Thymus (tissue), 11 donors: ENCODE results near the gene SMPD3. TPM values are rescaled to one million over a fixed set of nuclear protein-coding genes. Genes with fewer than 3 reads are reported as not detected.

Source experiments
- DNase-seq, 9 donors: peaks; one replicate each; pipeline ENCODE4 v3.0.0-alpha.2; 2013; ENCODE audit warnings: low spot score in 9 of 9, low read depth in 6 of 9, missing footprints in 1 of 9
- H3K27ac ChIP-seq, 2 donors: one replicate each; pipeline ENCODE4 v1.5.1; 2013; ENCODE audit warnings: control low read depth in 1 of 2, low read depth in 1 of 2, low read length in 1 of 2, mild to moderate bottlenecking in 1 of 2, moderate library complexity in 1 of 2
- H3K27me3 ChIP-seq, 2 donors: one replicate each; pipeline ENCODE4 v1.5.1; 2013; ENCODE audit warnings: low read length in 1 of 2; ENCODE audit not compliant: control insufficient read depth in 2 of 2, insufficient read depth in 1 of 2
- H3K36me3 ChIP-seq, 2 donors: one replicate each; pipeline ENCODE4 v1.5.1; 2013; ENCODE audit warnings: low read length in 1 of 2, mild to moderate bottlenecking in 1 of 2, moderate library complexity in 1 of 2; ENCODE audit not compliant: control insufficient read depth in 2 of 2, insufficient read depth in 2 of 2
- H3K4me1 ChIP-seq, 2 donors: one replicate each; pipeline ENCODE4 v1.5.1; 2013; ENCODE audit warnings: low read length in 2 of 2; ENCODE audit not compliant: control insufficient read depth in 2 of 2, insufficient read depth in 2 of 2
- H3K4me3 ChIP-seq, 2 donors: one replicate each; pipeline ENCODE4 v1.5.1; 2013; ENCODE audit warnings: low read length in 2 of 2, control low read depth in 1 of 2, mild to moderate bottlenecking in 1 of 2
- H3K9me3 ChIP-seq, 2 donors: one replicate each; pipeline ENCODE4 v1.5.1; 2013; ENCODE audit warnings: low read length in 1 of 2, mild to moderate bottlenecking in 1 of 2; ENCODE audit not compliant: control insufficient read depth in 2 of 2, insufficient read depth in 1 of 2
- whole genome bisulfite sequencing: extraction: QIAGEN DNeasy Blood & Tissue Kit; methylation state at CpG from one replicate; pipeline ENCODE4 v1.1.7; 2013; 5-methylcytosine and 5-hydroxymethylcytosine counted together
- polyA plus RNA-seq: library from polyadenylated mRNA; stranded (reverse); fragments of 200-250 nt; gene quantifications from one replicate; pipeline ENCODE4 v1.2.3, GENCODE V29; 2013
- total RNA-seq: library from RNA; stranded (reverse); fragments of 120-200 nt; gene quantifications from one replicate; pipeline ENCODE4 v1.2.4, GENCODE V29; 2013
- donor health status: healthy.

Gene SMPD3
- total and polyA plus RNA-seq, 2 donors = 21.8 to 120 TPM

DNA sequence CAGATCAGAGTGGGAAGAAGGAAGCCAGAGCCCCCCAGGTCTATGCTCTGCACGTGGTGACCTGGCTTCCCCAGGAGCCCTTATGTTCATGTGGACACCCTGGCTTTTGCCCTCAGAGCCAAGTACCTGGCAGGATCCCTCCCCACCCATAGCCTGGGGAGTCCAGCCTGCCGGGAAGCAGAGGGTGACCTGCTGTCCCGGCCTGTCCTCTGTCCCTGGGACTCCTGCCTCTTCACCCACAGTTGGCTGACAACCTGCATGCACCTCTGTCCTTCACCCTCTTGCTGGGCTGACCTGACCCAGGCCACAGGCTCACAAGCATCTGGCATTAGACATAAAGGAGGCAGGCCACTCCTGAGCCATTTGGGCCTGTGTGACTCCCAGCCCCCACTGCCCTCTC lies 60.2 kb downstream of the SMPD3 start:
- Histone ChIP-seq H3K9me3 (peaks cover 0 to 2% of the 10 kb centered on the region in 2 donors), H3K36me3 (no peaks in the 10 kb centered on the region), H3K4me3 (no peak overlapping the region), H3K4me1 (peaks cover 19 to 55% of the 10 kb centered on the region in 2 donors), H3K27me3 (no peaks in the 10 kb centered on the region), H3K27ac (no peak overlapping the region)
- 96% methylated on average over 3 of the region's 3 CpGs for WGBS
- DNase-seq = no peak

DNA sequence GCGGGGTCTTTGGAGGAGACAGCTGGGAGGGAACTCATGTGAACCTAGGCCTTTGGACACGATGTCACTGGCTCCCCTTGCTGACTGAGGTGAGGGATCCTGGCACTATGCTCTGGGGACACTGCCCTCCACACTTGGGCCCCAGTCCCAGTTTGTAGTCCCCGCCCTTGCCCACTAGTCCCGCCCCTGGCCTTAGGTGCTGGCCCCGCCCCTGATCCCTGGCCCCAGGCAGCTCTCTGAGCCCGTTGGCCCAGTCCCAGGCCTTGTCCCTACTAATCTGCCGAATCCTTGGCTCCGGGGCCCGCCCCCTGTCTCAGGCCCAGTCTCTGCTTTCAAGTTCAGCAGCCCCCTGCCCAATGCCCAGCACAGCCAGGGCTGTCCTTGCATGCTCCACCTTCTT lies 61.0 kb downstream of the SMPD3 start:
- no peak for DNase-seq
- no peaks in the 10 kb centered on the region for H3K9me3 ChIP-seq
- H3K27me3 ChIP-seq = no peaks in the 10 kb centered on the region
- no peaks in the 10 kb centered on the region for H3K36me3 ChIP-seq
- H3K4me1 ChIP-seq = peaks cover 28 to 62% of the 10 kb centered on the region in 2 donors
- H3K27ac ChIP-seq = no peak overlapping the region
- WGBS = over 99% methylated on average over 9 of the region's 9 CpGs
- H3K4me3 ChIP-seq = no peak overlapping the region

DNA sequence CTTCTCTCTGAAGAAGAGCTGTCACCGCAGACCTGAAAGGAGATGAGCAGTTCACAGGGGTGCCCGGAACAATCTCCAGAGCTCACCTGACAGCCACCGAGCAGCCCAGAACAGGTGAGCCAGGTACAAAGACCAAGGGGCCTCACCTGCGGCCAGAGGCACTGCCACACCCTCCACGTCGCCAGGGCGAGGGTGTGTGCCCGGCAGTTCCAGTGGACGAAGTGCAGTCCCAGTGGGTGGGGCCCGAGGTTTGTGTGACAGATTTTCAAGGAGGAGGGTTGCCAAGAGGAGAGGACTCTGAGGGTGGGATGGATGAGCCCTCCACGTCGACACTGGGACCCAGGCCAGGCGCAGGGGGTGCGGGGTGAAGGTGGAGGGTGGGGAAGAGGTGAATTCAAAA lies 61.7 kb downstream of the SMPD3 start:
- Histone ChIP-seq H3K27me3 (no peaks in the 10 kb centered on the region), H3K27ac (no peak overlapping the region), H3K4me3 (no peak overlapping the region), H3K9me3 (no peaks in the 10 kb centered on the region), H3K4me1 (peaks cover 34 to 69% of the 10 kb centered on the region in 2 donors), H3K36me3 (no peaks in the 10 kb centered on the region)
- WGBS = 93% methylated on average over 14 of the region's 14 CpGs
- no peak for DNase-seq

DNA sequence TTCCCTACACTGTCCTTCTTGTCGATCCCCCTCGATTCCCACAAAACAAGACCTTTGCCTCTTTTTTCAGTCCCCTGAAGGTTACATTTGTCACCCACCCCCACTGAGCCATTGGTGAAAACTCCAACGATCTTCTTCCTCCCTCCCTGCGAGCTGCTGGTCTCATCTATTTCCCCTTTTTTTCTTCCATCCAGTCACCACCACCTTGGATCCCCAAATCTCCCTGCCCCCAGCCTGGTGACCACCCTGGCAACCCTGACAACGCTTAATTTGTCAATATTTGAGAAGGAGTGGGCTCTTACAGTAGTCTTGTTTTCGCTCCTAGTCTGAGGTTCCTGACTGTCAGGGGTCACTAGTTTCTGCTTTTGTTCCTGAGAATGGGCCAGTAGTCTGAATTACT lies 62.9 kb downstream of the SMPD3 start:
- Histone ChIP-seq H3K4me1 (peaks cover 47 to 81% of the 10 kb centered on the region in 2 donors), H3K4me3 (no peak overlapping the region), H3K9me3 (no peaks in the 10 kb centered on the region), H3K27ac (no peak overlapping the region), H3K27me3 (no peaks in the 10 kb centered on the region), H3K36me3 (no peaks in the 10 kb centered on the region)
- 71% methylated on average over 6 of the region's 6 CpGs for WGBS
- no peak for DNase-seq

DNA sequence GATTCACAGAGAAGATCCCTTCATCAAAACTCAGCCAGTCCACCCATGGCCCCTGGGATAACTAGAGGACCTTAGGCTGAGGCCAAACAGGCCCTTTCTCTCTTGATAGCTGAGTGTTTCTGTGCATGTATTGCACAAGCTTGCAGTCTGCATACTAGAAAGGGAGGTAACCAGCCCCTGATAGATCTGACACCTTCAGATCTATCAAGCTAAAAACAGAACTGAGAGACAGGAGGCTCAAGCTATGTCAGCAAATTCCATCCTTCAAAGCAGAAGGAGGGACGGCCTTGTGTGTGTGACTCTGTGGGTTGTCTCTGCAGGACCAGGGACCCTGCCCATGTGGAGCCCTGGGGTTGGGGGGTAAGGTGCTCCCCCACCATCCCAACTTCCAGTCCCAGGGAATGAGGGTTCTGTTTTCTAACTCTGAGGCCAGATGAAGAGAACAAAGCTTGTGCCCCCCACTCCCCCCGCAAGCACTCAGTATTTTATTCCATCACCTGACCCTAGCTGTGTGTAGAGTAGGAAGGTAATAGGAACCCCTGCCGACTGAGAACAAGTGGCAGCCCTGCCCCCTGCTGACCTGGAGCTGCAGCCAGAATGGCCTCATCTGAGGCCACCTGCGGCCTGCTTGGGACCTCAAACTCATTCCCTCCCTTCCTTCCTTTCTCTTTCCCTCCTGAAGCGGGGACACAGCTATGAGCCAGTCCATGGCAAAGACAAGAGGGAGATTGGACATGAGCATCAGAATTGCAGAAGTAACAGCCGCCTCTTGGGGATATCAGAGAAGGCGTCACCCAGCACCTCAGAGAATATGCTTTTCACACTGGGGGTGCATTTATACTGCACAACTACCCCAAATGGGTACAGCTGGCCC lies 63.8 kb downstream of the SMPD3 start:
- H3K27ac ChIP-seq = peak overlapping the region in 1 of 2 donors; percentile 83
- WGBS = 74% methylated on average over 7 of the region's 7 CpGs
- no peaks in the 10 kb centered on the region for H3K27me3 ChIP-seq
- no peaks in the 10 kb centered on the region for H3K36me3 ChIP-seq
- DNase-seq = peak in 2 of 9 donors; percentile 24 to 59
- H3K4me3 ChIP-seq = no peak overlapping the region
- peaks cover 55 to 81% of the 10 kb centered on the region in 2 donors for H3K4me1 ChIP-seq
- H3K9me3 ChIP-seq = no peaks in the 10 kb centered on the region

DNA sequence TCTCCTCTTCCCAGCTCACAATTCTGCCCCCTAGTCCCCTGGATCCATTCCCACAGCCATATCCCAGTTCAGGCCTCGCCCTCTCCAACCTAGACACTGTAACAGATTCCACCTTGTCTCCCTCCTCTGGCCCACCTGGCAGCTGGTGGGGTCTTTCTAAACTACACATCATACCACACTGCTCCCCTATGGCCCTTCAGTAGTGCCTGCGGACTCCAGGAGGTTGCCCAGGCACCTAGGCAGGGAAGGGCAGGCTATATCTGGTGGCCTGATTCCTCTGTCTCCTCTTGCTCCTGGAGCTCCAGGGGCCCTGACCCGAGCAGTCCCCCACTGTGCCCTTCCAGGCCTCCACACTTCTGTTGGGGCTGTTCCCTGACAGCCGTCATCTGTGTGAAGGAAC lies 64.5 kb downstream of the SMPD3 start:
- Histone ChIP-seq H3K4me1 (peaks cover 60 to 82% of the 10 kb centered on the region in 2 donors), H3K4me3 (no peak overlapping the region), H3K9me3 (no peaks in the 10 kb centered on the region), H3K36me3 (no peaks in the 10 kb centered on the region), H3K27me3 (no peaks in the 10 kb centered on the region), H3K27ac (peak overlapping the region in 1 of 2 donors; percentile 83)
- 97% methylated on average over 4 of the region's 4 CpGs for WGBS
- DNase-seq = no peak

DNA sequence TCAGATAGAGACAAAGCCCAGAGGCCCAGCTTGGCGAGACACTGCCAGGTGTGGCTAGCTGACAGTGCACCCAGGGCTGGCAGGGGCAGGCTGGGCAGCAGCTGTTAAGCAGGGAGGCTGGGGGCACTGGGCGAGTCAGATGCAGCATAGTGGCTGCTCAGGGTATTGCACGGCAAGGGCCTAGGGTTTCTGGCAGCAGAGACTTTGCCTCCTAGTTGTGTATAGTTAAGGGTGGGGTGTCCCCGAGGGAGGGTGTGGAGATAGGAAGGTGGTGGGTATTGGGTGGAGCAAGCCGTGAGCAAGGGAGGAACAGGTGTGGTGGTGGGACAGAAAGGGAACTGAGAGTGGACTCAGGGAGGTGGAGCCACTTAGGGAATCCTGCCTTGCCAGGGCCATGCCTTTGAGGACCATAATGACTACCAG lies 66.0 kb downstream of the SMPD3 start:
- peak in 2 of 9 donors; percentile 75 to 83 for DNase-seq
- Histone ChIP-seq H3K4me1 (peaks cover 76 to 89% of the 10 kb centered on the region in 2 donors), H3K36me3 (no peaks in the 10 kb centered on the region), H3K4me3 (peak overlapping the region in 1 of 2 donors; percentile 39), H3K27me3 (no peaks in the 10 kb centered on the region), H3K27ac (peak overlapping the region; percentile 64 to 97), H3K9me3 (no peaks in the 10 kb centered on the region)
- 44% methylated on average over 5 of the region's 5 CpGs for WGBS

DNA sequence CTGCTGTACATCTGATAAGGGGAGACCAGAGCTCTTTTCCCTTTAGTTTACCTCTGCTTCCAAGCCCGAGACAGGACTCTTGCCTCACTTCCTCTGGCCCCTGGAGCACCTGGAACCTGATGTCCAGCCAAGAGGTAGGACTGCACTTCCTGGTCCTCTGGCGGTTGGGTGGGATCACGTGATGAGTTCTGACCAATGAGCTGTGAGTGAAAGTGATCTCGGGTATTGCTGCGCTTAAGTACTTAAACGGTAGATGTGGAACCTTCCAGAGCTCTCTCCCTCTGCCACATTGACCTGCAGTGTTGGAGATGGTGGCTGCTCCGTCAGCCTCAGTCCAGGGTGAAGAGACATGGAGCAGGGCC lies 67.0 kb downstream of the SMPD3 start:
- DNase-seq = peak in 2 of 9 donors; percentile 44 to 61
- Histone ChIP-seq H3K4me3 (peak overlapping the region in 1 of 2 donors; percentile 39), H3K9me3 (no peaks in the 10 kb centered on the region), H3K36me3 (no peaks in the 10 kb centered on the region), H3K27ac (peak overlapping the region; percentile 62 to 97), H3K27me3 (no peaks in the 10 kb centered on the region), H3K4me1 (peaks cover 85 to 92% of the 10 kb centered on the region in 2 donors)
- WGBS = 96% methylated on average over 7 of the region's 7 CpGs

DNA sequence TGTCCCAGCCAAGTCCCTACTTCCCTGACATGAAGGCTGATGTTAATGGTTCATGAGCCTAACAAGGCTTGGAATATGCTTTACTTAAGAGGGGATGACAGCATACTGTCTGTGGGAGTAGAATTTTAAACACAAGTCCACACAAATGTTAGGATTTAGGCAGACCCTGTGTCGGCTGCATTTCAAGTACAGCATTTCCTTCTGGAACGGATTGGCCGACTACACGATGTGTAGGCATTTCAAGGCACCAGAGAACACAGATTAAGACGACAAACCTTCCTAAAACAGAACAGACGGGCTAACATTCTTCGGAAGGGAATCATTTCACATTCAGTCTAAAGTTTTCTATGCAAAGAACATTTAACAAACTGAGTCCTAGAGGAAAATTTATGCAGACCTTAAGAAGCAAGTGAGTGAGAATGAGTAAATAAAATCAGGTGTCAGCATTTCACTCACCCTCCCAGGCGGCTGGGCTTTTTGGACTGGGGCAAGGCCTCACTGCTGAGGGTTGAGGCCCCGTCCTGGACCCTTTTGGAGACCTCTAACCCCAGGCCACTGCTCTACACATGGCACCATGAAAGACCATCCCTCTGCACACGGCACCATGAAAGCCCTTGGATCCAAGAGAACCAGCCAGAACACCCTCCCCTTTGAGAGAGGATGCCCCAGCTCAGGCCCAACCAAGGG lies 67.5 kb downstream of the SMPD3 start:
- H3K27me3 ChIP-seq = no peaks in the 10 kb centered on the region
- 93% methylated on average over 10 of the region's 10 CpGs for WGBS

More for the DNA sequence above, 67.5 kb downstream of the SMPD3 start:
- Histone ChIP-seq H3K4me1 (peaks cover 89 to 97% of the 10 kb centered on the region in 2 donors), H3K9me3 (no peaks in the 10 kb centered on the region), H3K36me3 (no peaks in the 10 kb centered on the region), H3K4me3 (peak overlapping the region; percentile 30 to 39), H3K27ac (peak overlapping the region; percentile 95 to 97)
- no peak for DNase-seq
